Sigmoid colon (tissue), 7 donors: Measurements from ENCODE around the gene PDE3B. TPM values are rescaled to one million over a fixed set of nuclear protein-coding genes. Genes with fewer than 3 reads are reported as not detected.
A peak's percentile ranks its signal among the peaks of the same experiment; 100 is the strongest.

Experiments
- DNase-seq: peaks from one replicate; pipeline ENCODE4 v3.0.0-alpha.2; 2019
- H3K27ac ChIP-seq, 4 donors: fragments of 200-600 bp; sonication (generic); one replicate each; pipeline ENCODE4 v1.5.1; 2016 to 2019; ENCODE audit warnings: mild to moderate bottlenecking in 1 of 4
- H3K27me3 ChIP-seq, 3 donors: fragments of 200-600 bp; sonication (generic); one replicate each; pipeline ENCODE4 v1.5.1; 2019; ENCODE audit warnings: mild to moderate bottlenecking in 1 of 3
- H3K36me3 ChIP-seq, 4 donors: fragments of 200-600 bp; sonication (generic); one replicate each; pipeline ENCODE4 v1.5.1; 2016 to 2019
- H3K4me1 ChIP-seq, 4 donors: fragments of 200-600 bp; sonication (generic); one replicate each; pipeline ENCODE4 v1.5.1; 2017 to 2019
- H3K4me3 ChIP-seq, 4 donors: fragments of 200-600 bp; sonication (generic); one replicate each; pipeline ENCODE4 v1.5.1; 2017 to 2019; ENCODE audit warnings: mild to moderate bottlenecking in 2 of 4, moderate library complexity in 1 of 4
- H3K9me3 ChIP-seq, 4 donors: fragments of 200-600 bp in 3 of 4; sonication (generic) in 3 of 4; one replicate each; pipeline versions ENCODE4 v1.5.1 to v1.6.1; 2013 to 2019
- CTCF ChIP-seq, 4 experiments: fragments of 450-650 bp in 3 of 4; fragments of 200-600 bp in 1 of 4; IDR thresholded peaks; one replicate each; pipeline ENCODE4 v1.5.1; 2016 to 2019; ENCODE audit warnings: antibody characterized with exemption in 4 of 4, mild to moderate bottlenecking in 3 of 4, moderate library complexity in 2 of 4
- EP300 ChIP-seq, 4 donors: sonication (generic); formaldehyde crosslinking; IDR thresholded peaks; one replicate each; pipeline ENCODE4 v1.6.1; 2017; ENCODE audit warnings: antibody characterized with exemption in 4 of 4
- POLR2A ChIP-seq, 2 donors: fragments of 450-650 bp; IDR thresholded peaks; one replicate each; pipeline ENCODE4 v1.6.1; 2016; ENCODE audit warnings: antibody characterized with exemption in 2 of 2, mild to moderate bottlenecking in 2 of 2, moderate library complexity in 2 of 2
- POLR2AphosphoS5 ChIP-seq, 4 donors: sonication (generic); formaldehyde crosslinking; IDR thresholded peaks; one replicate each; pipeline ENCODE4 v1.6.1; 2017; ENCODE audit warnings: antibody characterized with exemption in 4 of 4
- WGBS, 2 donors: extraction: QIAGEN DNeasy Blood & Tissue Kit; methylation state at CpG; one replicate each; pipeline ENCODE4 v1.1.7; 2013; 5-methylcytosine and 5-hydroxymethylcytosine counted together
- intact Hi-C: fragments of 100-400 bp; cut with DNase I; formaldehyde crosslinking; loops from one replicate; pipeline ENCODE4 v1.15.1; 2023
- polyA plus RNA-seq, 3 donors: library from polyadenylated mRNA; stranded (reverse); fragments of 200-250 nt; gene quantifications; one replicate each; pipeline ENCODE4 v1.2.3, GENCODE V29; 2013
- total RNA-seq, 4 donors: library from RNA; depleted of rRNA; stranded (reverse); fragments of >200 nt; gene quantifications; one replicate each; pipeline ENCODE4 v1.1.0, GENCODE V29; 2016
- donor health status: healthy with polysubstance abuse.
- donor health status: Bipolar disorder and iron deficiency.
- donor health status: healthy.

Gene PDE3B
- total and polyA plus RNA-seq, 7 donors: 1.2 to 132 (median 78.3) TPM

- no peak for TF ChIP-seq POLR2A (IDR thresholded peaks at IDR 0.05)
- no peak for TF ChIP-seq POLR2AphosphoS5 (IDR thresholded peaks at IDR 0.05)
- Histone ChIP-seq H3K27ac (no peak overlapping the region), H3K27me3 (no peaks in the 10 kb centered on the region), H3K36me3 (peaks cover 0 to 16% (median 8%) of the 10 kb centered on the region in 4 donors), H3K4me1 (no peaks in the 10 kb centered on the region), H3K9me3 (no peaks in the 10 kb centered on the region), H3K4me3 (no peak overlapping the region)
- intact Hi-C loops: no loop called here
- no peak for DNase-seq
- 84 to 87% methylated on average over 2 of the region's 2 CpGs for WGBS, 2 donors
Measured at GRCh38 chr11:14826600-14826999, 183.0 kb downstream of the PDE3B start.

GRCh38 chr11:14835496-14836492 is 192.2 kb downstream of the PDE3B start:
- Histone ChIP-seq H3K9me3 (no peaks in the 10 kb centered on the region), H3K4me1 (peaks cover 0 to 6% (median 2%) of the 10 kb centered on the region in 4 donors), H3K27me3 (no peaks in the 10 kb centered on the region), H3K36me3 (peaks cover 0 to 40% (median 0%) of the 10 kb centered on the region in 4 donors), H3K4me3 (no peak overlapping the region), H3K27ac (peak overlapping the region in 3 of 4 donors; percentile 54 to 63 (median 61))
- DNase-seq: no peak
- TF ChIP-seq POLR2A (IDR thresholded peaks at IDR 0.05): no peak
- TF ChIP-seq POLR2AphosphoS5 (IDR thresholded peaks at IDR 0.05): no peak
- no peak for TF ChIP-seq EP300 (IDR thresholded peaks at IDR 0.05)
- TF ChIP-seq CTCF (IDR thresholded peaks at IDR 0.05): no peak
- intact Hi-C loops: no loop called here

- intact Hi-C loops: no loop called here
- no peaks in the 10 kb centered on the region for H3K9me3 ChIP-seq
- no peak for DNase-seq
- no peaks in the 10 kb centered on the region for H3K27me3 ChIP-seq
- H3K4me3 ChIP-seq: no peak overlapping the region
- H3K36me3 ChIP-seq: peaks cover 0 to 43% (median 9%) of the 10 kb centered on the region in 4 donors
- H3K27ac ChIP-seq: no peak overlapping the region
- no peaks in the 10 kb centered on the region for H3K4me1 ChIP-seq
- WGBS, 2 donors: 93 to 94% methylated on average over 3 of the region's 3 CpGs
- TF ChIP-seq EP300 (IDR thresholded peaks at IDR 0.05): no peak
- TF ChIP-seq POLR2AphosphoS5 (IDR thresholded peaks at IDR 0.05): no peak
- no peak for TF ChIP-seq POLR2A (IDR thresholded peaks at IDR 0.05)
- TF ChIP-seq CTCF (IDR thresholded peaks at IDR 0.05): no peak
Measured at GRCh38 chr11:14842002-14842401, 198.4 kb downstream of the PDE3B start.

- Histone ChIP-seq H3K9me3 (no peaks in the 10 kb centered on the region), H3K27ac (no peak overlapping the region), H3K36me3 (peaks cover 0 to 12% (median 0%) of the 10 kb centered on the region in 4 donors), H3K27me3 (no peaks in the 10 kb centered on the region), H3K4me1 (no peaks in the 10 kb centered on the region), H3K4me3 (no peak overlapping the region)
- 97 to 98% methylated on average over 4 of the region's 4 CpGs for WGBS, 2 donors
- TF ChIP-seq POLR2A (IDR thresholded peaks at IDR 0.05) (no peak), POLR2AphosphoS5 (IDR thresholded peaks at IDR 0.05) (no peak), CTCF (IDR thresholded peaks at IDR 0.05) (no peak), EP300 (IDR thresholded peaks at IDR 0.05) (no peak)
- intact Hi-C loops: no loop called here
- no peak for DNase-seq
Measured at GRCh38 chr11:14852571-14853177, 209.1 kb downstream of the PDE3B start.

GRCh38 chr11:14854057-14854456 is 210.5 kb downstream of the PDE3B start:
- no peak overlapping the region for H3K27ac ChIP-seq
- TF ChIP-seq POLR2A (IDR thresholded peaks at IDR 0.05) (no peak), CTCF (IDR thresholded peaks at IDR 0.05) (no peak), POLR2AphosphoS5 (IDR thresholded peaks at IDR 0.05) (no peak), EP300 (IDR thresholded peaks at IDR 0.05) (no peak)
- H3K36me3 ChIP-seq: peaks cover 0 to 12% (median 0%) of the 10 kb centered on the region in 4 donors
- no peak for DNase-seq
- H3K4me3 ChIP-seq: no peak overlapping the region
- intact Hi-C loops: no loop called here
- no peaks in the 10 kb centered on the region for H3K4me1 ChIP-seq
- no peaks in the 10 kb centered on the region for H3K27me3 ChIP-seq
- H3K9me3 ChIP-seq: no peaks in the 10 kb centered on the region
